ENCODE measurements around the gene MUSK.

DNA sequence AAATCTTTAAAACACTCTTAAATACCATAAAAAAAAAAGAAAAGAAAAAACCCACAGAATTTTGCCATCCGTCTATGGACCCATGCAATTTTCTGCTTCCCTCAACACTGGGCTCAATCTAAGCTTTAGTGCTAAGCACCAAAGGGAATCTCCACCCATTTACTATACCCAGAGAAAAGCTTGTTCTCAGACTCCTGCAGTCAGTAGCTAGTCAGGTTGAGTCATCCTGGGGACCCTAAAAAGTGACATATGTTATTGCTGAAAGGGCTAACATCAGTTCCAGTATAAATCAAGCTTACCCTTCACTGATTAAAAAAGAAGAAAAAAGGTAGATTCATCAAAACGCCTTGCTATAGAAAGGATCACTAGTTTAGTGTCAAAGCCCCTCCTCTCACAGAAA is 177.6 kb downstream of the MUSK start:
- TF ChIP-seq, protein P1, sequence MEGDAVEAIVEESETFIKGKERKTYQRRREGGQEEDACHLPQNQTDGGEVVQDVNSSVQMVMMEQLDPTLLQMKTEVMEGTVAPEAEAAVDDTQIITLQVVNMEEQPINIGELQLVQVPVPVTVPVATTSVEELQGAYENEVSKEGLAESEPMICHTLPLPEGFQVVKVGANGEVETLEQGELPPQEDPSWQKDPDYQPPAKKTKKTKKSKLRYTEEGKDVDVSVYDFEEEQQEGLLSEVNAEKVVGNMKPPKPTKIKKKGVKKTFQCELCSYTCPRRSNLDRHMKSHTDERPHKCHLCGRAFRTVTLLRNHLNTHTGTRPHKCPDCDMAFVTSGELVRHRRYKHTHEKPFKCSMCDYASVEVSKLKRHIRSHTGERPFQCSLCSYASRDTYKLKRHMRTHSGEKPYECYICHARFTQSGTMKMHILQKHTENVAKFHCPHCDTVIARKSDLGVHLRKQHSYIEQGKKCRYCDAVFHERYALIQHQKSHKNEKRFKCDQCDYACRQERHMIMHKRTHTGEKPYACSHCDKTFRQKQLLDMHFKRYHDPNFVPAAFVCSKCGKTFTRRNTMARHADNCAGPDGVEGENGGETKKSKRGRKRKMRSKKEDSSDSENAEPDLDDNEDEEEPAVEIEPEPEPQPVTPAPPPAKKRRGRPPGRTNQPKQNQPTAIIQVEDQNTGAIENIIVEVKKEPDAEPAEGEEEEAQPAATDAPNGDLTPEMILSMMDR (conservative IDR thresholded peaks at IDR 0.05; ENCODE audit: low read depth, low read length) = no peak
- TF ChIP-seq EZH2phosphoT487 (IDR thresholded peaks at IDR 0.05; ENCODE audit: borderline replicate concordance, low read length) = no peak
- TF ChIP-seq EZH2 (IDR thresholded peaks at IDR 0.05; ENCODE audit: low read length, unreplicated experiment) = no peak

Measured in PC-3 (cell line).